NCI-H2227 (cell line): Measurements from ENCODE around the gene PPP2R3C.
"Not testable (repeated sequence)": the region's sequence is repeated elsewhere in the genome, so short reads cannot be mapped to it uniquely, and the experiment has no call there.

ENCODE experiments used
- DNase-seq: peaks from one replicate; lab custom pipeline; 2025; ENCODE audit not compliant: unreplicated experiment; lab: John Stamatoyannopoulos, UW

The PPP2R3C gene

GRCh38 chr14:35133542-35134328 is 11.9 kb upstream of the PPP2R3C start:
- no peak for DNase-seq

DNA sequence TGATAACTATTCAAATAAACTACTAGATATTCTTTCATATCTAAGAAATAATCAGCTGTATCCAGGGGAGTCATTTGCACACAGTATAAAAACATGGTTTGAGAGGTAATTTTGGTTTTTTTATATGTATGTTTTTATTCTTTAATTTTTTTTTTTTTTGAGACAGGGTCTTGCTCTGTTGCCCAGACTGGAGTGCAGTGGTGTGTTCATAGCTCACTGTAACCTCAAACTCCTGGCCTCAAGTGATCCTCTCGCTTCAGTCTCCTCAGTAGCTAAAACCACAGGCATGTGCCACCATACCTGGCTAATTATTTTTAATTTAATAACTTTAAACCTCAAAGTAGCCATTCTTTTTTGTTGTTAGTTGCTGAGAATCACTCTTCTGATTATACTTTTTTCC is 2.3 kb upstream of the PPP2R3C start:
- no peak for DNase-seq

DNA sequence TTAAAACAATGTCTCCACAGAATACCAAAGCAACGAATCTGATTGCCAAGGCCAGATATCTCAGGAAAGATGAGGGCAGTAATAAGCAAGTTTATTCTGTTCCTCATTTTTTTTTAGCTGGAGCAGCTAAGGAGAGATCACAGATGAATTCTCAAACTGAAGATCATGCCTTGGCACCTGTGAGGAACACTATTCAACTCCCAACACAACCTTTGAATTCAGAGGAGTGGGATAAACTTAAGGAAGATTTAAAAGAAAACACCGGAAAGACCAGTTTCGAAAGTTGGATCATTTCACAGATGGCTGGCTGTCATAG is 1.6 kb upstream of the PPP2R3C start:
- no peak for DNase-seq

- DNase-seq, result no peak
Observed at GRCh38 chr14:35122696-35123387, 1.1 kb upstream of the PPP2R3C start.

GRCh38 chr14:35121026-35121886 is 534 bp downstream of the PPP2R3C start:
- peak; percentile 24 for DNase-seq

DNA sequence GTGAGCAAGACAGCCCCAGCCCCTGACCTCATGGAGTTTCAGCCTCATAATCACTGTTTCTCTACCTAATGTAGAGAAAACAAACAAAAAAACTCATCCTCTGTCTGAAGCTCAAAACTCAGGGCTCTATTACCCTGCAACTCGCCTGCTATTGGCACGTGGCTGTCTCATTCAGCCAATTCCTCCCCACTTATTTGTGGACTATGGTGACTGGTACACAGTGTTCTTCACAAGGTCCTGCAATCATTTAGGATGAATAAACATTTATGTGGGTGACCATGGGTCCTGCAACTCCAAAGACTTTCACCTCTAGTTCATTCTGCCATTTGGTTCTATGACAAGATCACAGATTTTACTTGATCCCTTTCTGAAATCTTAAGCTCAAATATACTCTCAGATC is 4.7 kb downstream of the PPP2R3C start:
- no peak for DNase-seq

DNA sequence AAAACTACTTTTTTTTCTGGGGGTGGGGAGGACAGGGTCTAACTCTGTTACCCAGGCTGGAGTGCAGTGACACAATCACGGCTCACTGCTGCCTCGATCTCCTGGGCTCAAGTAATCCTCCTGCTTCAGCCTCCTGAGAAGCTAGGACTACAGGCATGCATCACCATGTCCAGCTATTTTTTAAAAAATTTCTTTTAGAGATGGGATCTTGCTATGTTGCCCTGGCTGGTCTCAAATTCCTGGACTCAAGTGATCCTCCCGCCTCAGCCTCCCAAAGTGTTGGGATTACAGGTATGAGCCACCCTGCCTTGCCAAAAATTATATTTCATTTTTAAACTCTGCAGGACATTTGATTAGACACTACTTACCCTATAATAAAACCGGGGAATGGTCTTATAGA is 5.5 kb downstream of the PPP2R3C start:
- DNase-seq, result no peak

DNA sequence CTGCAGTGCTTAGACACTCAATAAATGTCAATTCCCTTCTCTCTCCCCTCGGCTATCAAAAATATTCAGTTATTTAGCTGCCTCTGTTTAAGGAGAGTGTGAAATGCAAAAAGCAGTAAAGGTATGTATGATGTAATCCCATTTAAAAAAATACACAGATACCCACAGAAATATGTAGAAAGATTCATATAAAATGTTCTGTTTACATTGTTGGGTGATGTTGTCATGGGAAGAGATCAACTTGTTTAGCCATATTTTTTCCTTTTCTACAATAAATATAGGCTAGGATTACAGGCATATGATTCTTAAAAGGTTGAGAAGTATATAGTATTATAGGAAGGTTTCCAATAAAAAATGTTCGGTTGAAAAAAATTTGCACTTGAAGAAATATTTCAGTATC is 7.8 kb downstream of the PPP2R3C start:
- no peak for DNase-seq

DNA sequence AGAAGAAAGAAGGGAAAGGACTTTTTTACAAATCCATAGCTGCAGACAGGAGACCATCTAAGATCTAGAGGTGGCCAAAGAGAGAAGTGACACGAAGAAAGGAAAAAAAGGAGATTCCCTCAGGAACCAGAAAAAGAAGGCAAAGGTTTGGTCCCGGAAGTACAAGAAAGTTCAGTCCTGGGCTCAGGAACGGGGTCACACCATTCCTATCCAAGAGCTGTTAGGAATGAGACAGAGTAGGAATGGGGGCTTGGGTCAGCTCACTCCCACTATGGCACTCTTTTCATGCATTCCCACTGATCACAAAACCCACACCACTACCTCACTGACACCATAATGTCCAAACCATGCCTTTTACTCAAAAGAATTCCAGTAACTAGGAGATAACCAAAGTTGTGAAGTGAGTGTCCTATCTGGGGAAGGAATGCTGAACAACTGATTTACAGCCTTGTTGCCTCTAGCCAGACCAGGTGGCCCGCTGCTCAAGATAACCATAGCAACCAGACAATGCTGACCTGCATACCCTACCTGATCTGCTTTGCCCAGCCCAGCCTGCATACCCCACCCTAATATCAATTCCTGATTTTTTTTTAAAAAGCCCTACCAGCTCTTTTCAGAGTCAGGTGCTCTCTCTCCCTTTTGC is 8.4 kb downstream of the PPP2R3C start:
- no peak for DNase-seq

GRCh38 chr14:35112641-35113040 is 9.1 kb downstream of the PPP2R3C start:
- DNase-seq, result no peak

- DNase-seq, result no peak
Observed at GRCh38 chr14:35107866-35108265, 13.9 kb downstream of the PPP2R3C start.

- not testable (repeated sequence) for DNase-seq
Observed at GRCh38 chr14:35094645-35095044, 27.1 kb downstream of the PPP2R3C start.

GRCh38 chr14:35088514-35088913 is 33.3 kb downstream of the PPP2R3C start:
- no peak for DNase-seq

DNA sequence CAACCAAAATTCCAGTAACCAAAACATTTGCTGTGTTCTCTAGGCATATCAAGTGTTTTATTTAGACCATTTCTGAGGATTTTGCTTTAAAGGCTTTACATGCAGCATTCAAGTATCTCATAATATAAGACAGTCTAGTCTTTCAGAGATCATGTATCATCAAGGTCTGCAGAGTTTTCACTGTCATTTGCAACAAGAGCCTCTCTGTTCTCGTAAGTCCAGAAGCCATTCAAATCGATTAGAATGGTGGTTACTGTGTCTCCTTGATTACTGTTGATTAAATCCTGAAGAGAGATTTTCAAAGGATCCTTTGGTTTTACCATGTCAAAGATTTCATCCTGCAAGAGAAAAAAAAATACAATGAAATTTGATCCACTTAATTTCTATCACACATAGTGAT is 36.3 kb downstream of the PPP2R3C start:
- DNase-seq, result no peak

GRCh38 chr14:35083530-35084150 is 38.1 kb downstream of the PPP2R3C start:
- no peak for DNase-seq

- no peak for DNase-seq
Observed at GRCh38 chr14:35079742-35080141, 42.0 kb downstream of the PPP2R3C start.

- no peak for DNase-seq
Observed at GRCh38 chr14:35078082-35078481, 43.7 kb downstream of the PPP2R3C start.

GRCh38 chr14:35073486-35073885 is 48.3 kb downstream of the PPP2R3C start:
- no peak for DNase-seq

GRCh38 chr14:35072226-35072625 is 49.6 kb downstream of the PPP2R3C start:
- no peak for DNase-seq

GRCh38 chr14:35068238-35069012 is 53.4 kb downstream of the PPP2R3C start:
- DNase-seq, result no peak
